Measurements from ENCODE around the gene RABAC1.

GRCh38 chr19:41940731-41941409 lies 18.3 kb downstream of the RABAC1 start:
- no peak for TF ChIP-seq YY1 (IDR thresholded peaks at IDR 0.05; ENCODE audit: insufficient read depth, insufficient read length)
- no peak for TF ChIP-seq SUZ12 (IDR thresholded peaks at IDR 0.05; ENCODE audit: extremely low read depth, insufficient read depth, insufficient read length)

Data from NT2/D1 (cell line).